HEK293T (cell line): ENCODE data around the gene PXDN.

ENCODE experiments used
- CTCF ChIA-PET: fragments of 350-600 bp; formaldehyde crosslinking; extraction: SDS; loops from one replicate; lab custom pipeline; 2021; ENCODE audit warnings: antibody characterized with exemption, inconsistent platforms; lab: Yijun Ruan, JAX
- POLR2A ChIA-PET: fragments of 350-600 bp; formaldehyde crosslinking; extraction: SDS; loops from one replicate; lab custom pipeline; 2020; ENCODE audit warnings: antibody characterized with exemption, inconsistent platforms; lab: Yijun Ruan, JAX
- DNase-seq: peaks from one replicate; pipeline ENCODE4 v3.0.0; 2012; ENCODE audit warnings: mixed read lengths; ENCODE audit errors: extremely low spot score
- ARNT ChIP-seq: fragments of 450-650 bp; IDR thresholded peaks from 2 replicates; pipeline ENCODE4 v1.6.1; 2017; ENCODE audit warnings: mild to moderate bottlenecking
- BHLHE40 ChIP-seq: fragments of 450-650 bp; IDR thresholded peaks from 2 replicates; pipeline ENCODE4 v1.6.1; 2016; ENCODE audit warnings: mild to moderate bottlenecking, moderate library complexity, borderline replicate concordance
- CTBP1 ChIP-seq: fragments of 450-650 bp; IDR thresholded peaks from 2 replicates; pipeline ENCODE4 v1.6.1; 2016; ENCODE audit warnings: borderline replicate concordance
- ELF4 ChIP-seq: fragments of 450-650 bp; IDR thresholded peaks from 2 replicates; pipeline ENCODE4 v1.6.1; 2017; ENCODE audit warnings: antibody characterized with exemption
- FOXA1 ChIP-seq: fragments of 450-650 bp; IDR thresholded peaks from 2 replicates; pipeline ENCODE4 v1.6.1; 2016; ENCODE audit warnings: mild to moderate bottlenecking
- FOXK2 ChIP-seq: fragments of 450-650 bp; IDR thresholded peaks from 2 replicates; pipeline ENCODE4 v1.6.1; 2016; ENCODE audit warnings: mild to moderate bottlenecking
- FOXM1 ChIP-seq: fragments of 450-650 bp; IDR thresholded peaks from 2 replicates; pipeline ENCODE4 v1.6.1; 2017; ENCODE audit warnings: mild to moderate bottlenecking, borderline replicate concordance
- HDGF ChIP-seq: fragments of 450-650 bp; IDR thresholded peaks from 2 replicates; pipeline ENCODE4 v1.6.1; 2017; ENCODE audit warnings: antibody characterized with exemption, borderline replicate concordance
- L3MBTL2 ChIP-seq: fragments of 450-650 bp; conservative IDR thresholded peaks from 2 replicates; pipeline ENCODE4 v1.6.1; 2016; ENCODE audit warnings: mild to moderate bottlenecking
- LEF1 ChIP-seq: fragments of 450-650 bp; IDR thresholded peaks from 2 replicates; pipeline ENCODE4 v1.6.1; 2017; ENCODE audit warnings: mild to moderate bottlenecking, borderline replicate concordance
- NFRKB ChIP-seq: fragments of 450-650 bp; IDR thresholded peaks from 2 replicates; pipeline ENCODE4 v1.6.1; 2016; ENCODE audit warnings: mild to moderate bottlenecking, moderate library complexity
- PKNOX1 ChIP-seq: fragments of 450-650 bp; IDR thresholded peaks from 2 replicates; pipeline ENCODE4 v1.6.1; 2016
- SP1 ChIP-seq: fragments of 450-650 bp; IDR thresholded peaks from 2 replicates; pipeline ENCODE4 v1.6.1; 2017
- SUZ12 ChIP-seq: fragments of 450-650 bp; IDR thresholded peaks from 2 replicates; pipeline ENCODE4 v1.6.1; 2016; ENCODE audit warnings: mild to moderate bottlenecking
- TARDBP ChIP-seq: fragments of 450-650 bp; IDR thresholded peaks from 2 replicates; pipeline ENCODE4 v1.6.1; 2016
- ZNF384 ChIP-seq: fragments of 450-650 bp; IDR thresholded peaks from 2 replicates; pipeline ENCODE4 v1.6.1; 2016

Gene PXDN

GRCh38 chr2:1745171-1746023 is 1.1 kb upstream of the PXDN start:
- POLR2A ChIA-PET, result no interaction called here
- no peak for DNase-seq
- TF ChIP-seq FOXK2 (no peak), SP1 (no peak), CTBP1 (no peak), FOXA1 (no peak), ELF4 (no peak), PKNOX1 (no peak), NFRKB (no peak), FOXM1 (no peak), HDGF (no peak), BHLHE40 (no peak), ARNT (no peak)
- CTCF ChIA-PET, result no interaction called here

- CTCF ChIA-PET, result no interaction called here
- POLR2A ChIA-PET, result interaction anchor here (1.0 kb wide), 1 partner anchor 14 kb away, joined by 3 read pairs; no protein-coding TSS in a partner anchor
- DNase-seq, result no peak
- TF ChIP-seq ZNF384, result no peak
- TF ChIP-seq NFRKB, result no peak
- TF ChIP-seq ELF4, result no peak
- no peak for TF ChIP-seq L3MBTL2
- no peak for TF ChIP-seq HDGF
- no peak for TF ChIP-seq FOXK2
- no peak for TF ChIP-seq BHLHE40
- no peak for TF ChIP-seq TARDBP
- no peak for TF ChIP-seq PKNOX1
- no peak for TF ChIP-seq ARNT
- TF ChIP-seq SP1, result no peak
- no peak for TF ChIP-seq CTBP1
- TF ChIP-seq LEF1, result no peak
- no peak for TF ChIP-seq FOXM1
- TF ChIP-seq SUZ12, result no peak
- TF ChIP-seq FOXA1, result no peak
Measured at GRCh38 chr2:1744151-1744445, 217 bp downstream of the PXDN start.

GRCh38 chr2:1743396-1744150 is 742 bp downstream of the PXDN start:
- TF ChIP-seq NFRKB, result no peak
- TF ChIP-seq SP1, result no peak
- no peak for TF ChIP-seq HDGF
- TF ChIP-seq BHLHE40, result no peak
- TF ChIP-seq ZNF384, result no peak
- no peak for TF ChIP-seq TARDBP
- no peak for TF ChIP-seq PKNOX1
- no peak for TF ChIP-seq FOXM1
- no peak for TF ChIP-seq FOXA1
- TF ChIP-seq ELF4, result no peak
- ChIA-PET POLR2A (interaction anchor here (1.0 kb wide), 1 partner anchor 14 kb away, joined by 3 read pairs; no protein-coding TSS in a partner anchor), CTCF (no interaction called here)
- peak; percentile 25 for DNase-seq

GRCh38 chr2:1742681-1743395 is 1.5 kb downstream of the PXDN start:
- POLR2A ChIA-PET, result no interaction called here
- TF ChIP-seq TARDBP, result no peak
- no peak for TF ChIP-seq FOXA1
- TF ChIP-seq LEF1, result no peak
- no peak for TF ChIP-seq SP1
- no peak for TF ChIP-seq BHLHE40
- no peak for TF ChIP-seq FOXK2
- no peak for TF ChIP-seq FOXM1
- no peak for TF ChIP-seq ELF4
- no peak for TF ChIP-seq L3MBTL2
- TF ChIP-seq ARNT, result no peak
- TF ChIP-seq HDGF, result no peak
- TF ChIP-seq PKNOX1, result no peak
- no peak for TF ChIP-seq ZNF384
- TF ChIP-seq NFRKB, result no peak
- no peak for TF ChIP-seq CTBP1
- CTCF ChIA-PET, result interaction anchor here (0.6 to 1.2 kb wide), 2 partner anchors 51 to 74 kb away, joined by 3 read pairs; no protein-coding TSS in a partner anchor
- DNase-seq, result peak; percentile 26

- no peak for DNase-seq
- no peak for TF ChIP-seq SUZ12
- no peak for TF ChIP-seq BHLHE40
- no peak for TF ChIP-seq FOXA1
- no peak for TF ChIP-seq ELF4
- no peak for TF ChIP-seq CTBP1
- TF ChIP-seq FOXM1, result no peak
- TF ChIP-seq TARDBP, result no peak
- no peak for TF ChIP-seq HDGF
- no peak for TF ChIP-seq NFRKB
- TF ChIP-seq PKNOX1, result no peak
- TF ChIP-seq LEF1, result no peak
- no peak for TF ChIP-seq ARNT
- TF ChIP-seq SP1, result no peak
- no peak for TF ChIP-seq FOXK2
- no peak for TF ChIP-seq ZNF384
- no peak for TF ChIP-seq L3MBTL2
- CTCF ChIA-PET, result interaction anchor here (0.6 to 1.2 kb wide), 2 partner anchors 50 to 75 kb away, joined by 3 read pairs; no protein-coding TSS in a partner anchor
- POLR2A ChIA-PET, result no interaction called here
Measured at GRCh38 chr2:1742301-1742680, 2.0 kb downstream of the PXDN start.
